K562 (cell line): Measurements from ENCODE around the gene POLR3GL. TPM values are rescaled to one million over a fixed set of nuclear protein-coding genes. Genes with fewer than 3 reads are reported as not detected.

Experiments
- ATAC-seq: fragments of 200-7000 bp; cut with Tn5 transposase; 3 replicates; pipeline ENCODE4 v1.9.1; 2020; ENCODE audit warnings: moderate library complexity
- BruUV-seq: library from RNA; stranded (reverse); fragments of 400-500 nt; replicated peaks from 2 replicates; lab custom pipeline; 2021; lab: Mats Ljungman, UMichigan
- CTCF ChIA-PET: fragments of 300-600 bp; formaldehyde crosslinking; extraction: SDS; loops from one replicate; lab custom pipeline; 2021; ENCODE audit warnings: low intra/inter-chr PET ratio; lab: Yijun Ruan, JAX
- POLR2A ChIA-PET: fragments of 300-600, 350-650 bp; sonication (Branson Sonifier 250); formaldehyde crosslinking; extraction: SDS; loops from one replicate; lab custom pipeline; 2021; ENCODE audit warnings: antibody characterized with exemption, inconsistent platforms; lab: Yijun Ruan, JAX
- DNase-seq, 4 experiments: peaks; one replicate each; pipeline versions ENCODE4 v3.0.0 to v3.0.0-alpha.2; 2011 to 2018; ENCODE audit warnings: low spot score in 3 of 4, mixed read lengths in 3 of 4; ENCODE audit errors: extremely low read depth in 1 of 4
- FAIRE-seq: peaks from 2 replicates; lab custom pipeline; 2011; peaks lifted over from hg19 to GRCh38; lab: Jason Lieb, UNC
- H2AFZ ChIP-seq: 2 replicates; pipeline ENCODE4 v1.6.0; 2011; ENCODE audit warnings: low read depth, low read length, control low read depth, inconsistent platforms
- H3K27ac ChIP-seq: fragments of 200-600 bp; 3 replicates; pipeline ENCODE4 v1.8.0; 2011; ENCODE audit warnings: low read depth, mild to moderate bottlenecking, control low read depth, inconsistent platforms, low read length, moderate library complexity, mixed read lengths; ENCODE audit errors: extremely low read depth
- H3K27me3 ChIP-seq, 2 experiments: fragments of 300-600 bp in 1 of 2; 2 replicates in 1 of 2; 3 replicates in 1 of 2; pipeline versions ENCODE4 v1.6.0 to v1.8.0; 2011; ENCODE audit warnings: inconsistent platforms in 2 of 2, low read length in 2 of 2, mild to moderate bottlenecking in 1 of 2, mixed read lengths in 1 of 2, moderate library complexity in 1 of 2; ENCODE audit not compliant: control insufficient read depth in 2 of 2, insufficient read depth in 2 of 2
- H3K36me3 ChIP-seq: fragments of 300-600 bp; 3 replicates; pipeline ENCODE4 v1.8.0; 2011; ENCODE audit warnings: mild to moderate bottlenecking, low read length, inconsistent platforms; ENCODE audit not compliant: control insufficient read depth, insufficient read depth
- H3K4me1 ChIP-seq, 2 experiments: fragments of 200-600 bp in 1 of 2; replicated peaks in 1 of 2; 2 replicates in 1 of 2; 3 replicates in 1 of 2; pipeline versions ENCODE4 v1.5.1 to v1.8.0; 2011; ENCODE audit warnings: inconsistent platforms in 2 of 2, low read length in 2 of 2, mild to moderate bottlenecking in 1 of 2, mixed read lengths in 1 of 2, moderate library complexity in 1 of 2; ENCODE audit not compliant: control insufficient read depth in 2 of 2, insufficient read depth in 2 of 2
- H3K4me2 ChIP-seq: 2 replicates; pipeline ENCODE4 v1.6.1; 2011; ENCODE audit warnings: low read length, control low read depth, inconsistent platforms, mixed read lengths; ENCODE audit not compliant: insufficient read depth
- H3K4me3 ChIP-seq: fragments of 200-600 bp; sonication (generic), shearing (Covaris generic); 2 replicates; pipeline ENCODE4 v1.5.1; 2016; ENCODE audit warnings: control low read depth, inconsistent platforms
- H3K79me2 ChIP-seq: fragments of 200-600 bp; 3 replicates; pipeline ENCODE4 v1.8.0; 2011; ENCODE audit warnings: low read length, inconsistent platforms; ENCODE audit not compliant: control insufficient read depth, insufficient read depth
- H3K9ac ChIP-seq, 2 experiments: 2 replicates each; pipeline versions ENCODE4 v1.6.0 to v1.6.1; 2011; ENCODE audit warnings: low read depth in 2 of 2, low read length in 2 of 2, control low read depth in 1 of 2, inconsistent platforms in 1 of 2, mild to moderate bottlenecking in 1 of 2, mixed read lengths in 1 of 2; ENCODE audit not compliant: insufficient read depth in 1 of 2
- H3K9me1 ChIP-seq: one replicate; pipeline ENCODE4 v1.6.0; 2011; ENCODE audit warnings: inconsistent platforms, mild to moderate bottlenecking, low read length, moderate library complexity; ENCODE audit not compliant: control insufficient read depth, insufficient read depth
- H3K9me3 ChIP-seq: replicated peaks from 2 replicates; pipeline ENCODE4 v1.5.1; 2011; ENCODE audit warnings: low read depth, low read length, inconsistent platforms; ENCODE audit not compliant: control insufficient read depth, insufficient read depth
- H4K20me1 ChIP-seq: replicated peaks from 2 replicates; pipeline ENCODE4 v1.6.1; 2011; ENCODE audit warnings: low read length, inconsistent platforms, mixed read lengths; ENCODE audit not compliant: control insufficient read depth, insufficient read depth
- FIP1L1 ChIP-seq: fragments of 200-400 bp; formaldehyde crosslinking; IDR thresholded peaks from 2 replicates; pipeline ENCODE4 v1.6.1; 2018; ENCODE audit warnings: mild to moderate bottlenecking, low read depth, low read length; ENCODE audit not compliant: poor library complexity, severe bottlenecking
- FOSL1 ChIP-seq: fragments of 200-800 bp; sonication (Bioruptor generic); conservative IDR thresholded peaks from 2 replicates; pipeline ENCODE4 v1.6.1; 2016; ENCODE audit warnings: missing genetic modification characterization, missing compliant biosample characterization
- HMG20A ChIP-seq: fragments of 450-650 bp; formaldehyde crosslinking; conservative IDR thresholded peaks from 2 replicates; pipeline ENCODE4 v1.4.0; 2020; ENCODE audit warnings: mild to moderate bottlenecking, mixed read lengths
- SMARCB1 ChIP-seq: IDR thresholded peaks from 2 replicates; pipeline ENCODE4 v1.6.1; 2011; ENCODE audit warnings: improper control_type of control experiment, low read depth; ENCODE audit not compliant: insufficient read length
- WGBS: fragments of 100-300 bp; shearing (Covaris generic); methylation state at CpG from one replicate; pipeline ENCODE4 v1.1.6; 2016; ENCODE audit warnings: low coverage, mixed read lengths; ENCODE audit not compliant: insufficient coverage; ENCODE audit errors: missing lambda C conversion rate; 5-methylcytosine and 5-hydroxymethylcytosine counted together
- in situ Hi-C: fragments of 300-500 bp; cut with MboI; formaldehyde crosslinking; loops from 4 replicates; pipeline ENCODE4 v1.15.0; 2018; ENCODE audit warnings: inconsistent platforms, mixed read lengths
- intact Hi-C: fragments of 100-400 bp; cut with micrococcal nuclease; formaldehyde crosslinking; loops from 2 replicates; pipeline ENCODE4 v1.14.2; 2022
- polyA plus RNA-seq, 8 experiments: library from polyadenylated mRNA; depleted of rRNA in 4 of 8; stranded (reverse) in 5 of 8; unstranded in 3 of 8; fragments of >200 nt; fragmentation: Nextera tagmentation in 2 of 8; fragmentation: Illumina TruSeq in 1 of 8; extraction: Ambion mirVana in 2 of 8; extraction: Trizol in 1 of 8; gene quantifications; 2 replicates each; pipeline versions ENCODE4 v1.2.1 to v1.2.3, GENCODE V29; 2011 to 2014; ENCODE audit warnings: inconsistent platforms in 1 of 8, missing spikeins in 1 of 8
- total RNA-seq, 7 experiments: library from RNA; depleted of rRNA in 6 of 7; stranded (reverse); fragments of >200 nt in 6 of 7; fragmentation: Illumina TruSeq in 2 of 7; extraction: Trizol in 2 of 7; gene quantifications; 2 replicates each; pipeline versions ENCODE4 v1.2.1 to v1.2.3, GENCODE V29; 2011 to 2021; ENCODE audit warnings: low replicate concordance in 1 of 7
- TF ChIP-seq, protein P1 (sequence below), 3 experiments: IDR thresholded peaks in 2 of 3; conservative IDR thresholded peaks in 1 of 3; 2 replicates each; pipeline ENCODE4 v1.5.1; 2011 to 2012; ENCODE audit warnings: low read length in 3 of 3, mild to moderate bottlenecking in 3 of 3, control low read depth in 2 of 3, improper control_type of control experiment in 1 of 3, inconsistent platforms in 1 of 3, low read depth in 1 of 3, mixed read lengths in 1 of 3, moderate library complexity in 1 of 3; ENCODE audit not compliant: insufficient read depth in 2 of 3
- TF ChIP-seq, protein P2 (sequence below): fragments of 450-650 bp; IDR thresholded peaks from 2 replicates; pipeline ENCODE4 v1.6.1; 2017; ENCODE audit warnings: antibody characterized with exemption, mild to moderate bottlenecking
- TF ChIP-seq, protein P3 (sequence below), 2 experiments: fragments of 450-650 bp; conservative IDR thresholded peaks; 2 replicates each; pipeline ENCODE4 v1.6.1; 2017; ENCODE audit warnings: mild to moderate bottlenecking in 2 of 2, moderate library complexity in 2 of 2

The POLR3GL gene
- total and polyA plus RNA-seq, 9 of the 15 experiments (the other 6 are each of a cell fraction or from before 2014, with no cell fraction given) = 14.6 to 48.4 (median 38.2) TPM

DNA sequence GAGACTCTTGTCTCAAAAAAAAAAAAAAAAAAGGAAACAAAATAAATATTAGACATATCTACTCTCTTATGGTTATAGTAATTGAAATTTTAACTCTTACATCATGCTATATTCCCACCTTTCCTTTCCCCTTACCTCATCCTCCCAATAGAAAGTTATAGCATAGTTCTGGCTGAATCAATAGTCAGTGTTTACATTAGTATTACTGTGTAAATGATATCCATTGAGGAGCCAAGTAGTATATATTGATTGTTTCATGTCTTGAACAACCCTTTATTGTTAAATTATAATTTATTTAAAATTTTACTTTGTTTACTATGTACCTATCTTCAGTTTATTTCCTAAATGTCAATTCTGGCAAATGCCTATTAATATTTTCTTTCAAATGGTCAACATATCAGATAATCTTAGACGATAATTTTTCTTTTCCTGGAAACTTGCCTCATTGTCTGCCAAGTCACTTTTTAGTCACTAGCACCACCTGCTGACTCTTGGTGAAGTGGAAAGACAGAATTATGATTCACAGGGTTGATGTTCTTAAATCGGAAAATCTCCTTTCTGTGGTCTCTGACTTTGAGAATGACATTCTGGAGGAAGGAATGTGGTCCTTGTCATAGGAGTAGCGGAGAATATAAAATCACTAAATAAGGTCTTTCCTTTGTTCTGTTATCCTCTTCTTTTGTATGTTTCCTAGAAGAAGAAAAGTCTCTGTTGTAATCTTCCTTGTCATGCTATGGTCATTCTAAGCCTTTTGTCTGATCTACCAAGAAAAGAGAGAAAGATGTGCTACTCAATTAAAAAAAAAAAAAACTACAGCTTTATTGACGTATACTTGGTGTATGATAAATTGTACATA is 48.4 kb downstream of the POLR3GL start:
- ATAC-seq = peak; percentile 84
- Histone ChIP-seq H3K79me2 (no peaks in the 10 kb centered on the region), H3K27me3 (no peaks in the 10 kb centered on the region), H3K4me2 (no peak overlapping the region), H3K27ac (no peak overlapping the region), H3K4me3 (no peak overlapping the region), H3K4me1 (peaks cover 2 to 6% of the 10 kb centered on the region in 2 experiments), H3K9me3 (no peaks in the 10 kb centered on the region), H3K9ac (no peak overlapping the region), H2AFZ (peak overlapping the region; percentile 71), H4K20me1 (no peaks in the 10 kb centered on the region), H3K36me3 (no peaks in the 10 kb centered on the region), H3K9me1 (no peaks in the 10 kb centered on the region)
- FAIRE-seq = peak; percentile 86
- ChIA-PET POLR2A (interaction anchor here (0.7 to 2.2 kb wide), 4 partner anchors 17 to 97 kb away, joined by 3 to 9 read pairs (median 4); partner anchors contain the start of gene TXNIP), CTCF (interaction anchor here (0.5 to 3.7 kb wide), 7 partner anchors 35 to 262 kb away, joined by 3 to 32 read pairs (median 3); partner anchors contain the start of gene NUDT17)
- DNase-seq = peak; percentile 51 to 83 (median 56)
- WGBS = 2% methylated on average over 4 of the region's 4 CpGs
- BruUV-seq = no TSS peak
- intact Hi-C loops (loop anchor here (1.0 to 10.0 kb wide), 3 partner anchors 122 to 288 kb away; partner anchors contain the start of gene NUDT17), in situ Hi-C loops (loop anchor here (5.0 kb wide), 1 partner anchor 166 kb away; the partner anchor contains the start of gene NUDT17)
- TF ChIP-seq, protein P1, sequence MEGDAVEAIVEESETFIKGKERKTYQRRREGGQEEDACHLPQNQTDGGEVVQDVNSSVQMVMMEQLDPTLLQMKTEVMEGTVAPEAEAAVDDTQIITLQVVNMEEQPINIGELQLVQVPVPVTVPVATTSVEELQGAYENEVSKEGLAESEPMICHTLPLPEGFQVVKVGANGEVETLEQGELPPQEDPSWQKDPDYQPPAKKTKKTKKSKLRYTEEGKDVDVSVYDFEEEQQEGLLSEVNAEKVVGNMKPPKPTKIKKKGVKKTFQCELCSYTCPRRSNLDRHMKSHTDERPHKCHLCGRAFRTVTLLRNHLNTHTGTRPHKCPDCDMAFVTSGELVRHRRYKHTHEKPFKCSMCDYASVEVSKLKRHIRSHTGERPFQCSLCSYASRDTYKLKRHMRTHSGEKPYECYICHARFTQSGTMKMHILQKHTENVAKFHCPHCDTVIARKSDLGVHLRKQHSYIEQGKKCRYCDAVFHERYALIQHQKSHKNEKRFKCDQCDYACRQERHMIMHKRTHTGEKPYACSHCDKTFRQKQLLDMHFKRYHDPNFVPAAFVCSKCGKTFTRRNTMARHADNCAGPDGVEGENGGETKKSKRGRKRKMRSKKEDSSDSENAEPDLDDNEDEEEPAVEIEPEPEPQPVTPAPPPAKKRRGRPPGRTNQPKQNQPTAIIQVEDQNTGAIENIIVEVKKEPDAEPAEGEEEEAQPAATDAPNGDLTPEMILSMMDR (IDR thresholded peaks at IDR 0.05 in 2 of 3, conservative IDR thresholded peaks at IDR 0.05 in 1 of 3; ENCODE audit: insufficient read depth in 2 of 3, low read depth in 1 of 3, low read length in 3 of 3) = peak; percentile 78 to 97 (median 82)
- TF ChIP-seq HMG20A (no peak), FIP1L1 (no peak), FOSL1 (tag) (peak; percentile 76), SMARCB1 (no peak)
- TF ChIP-seq, protein P2, sequence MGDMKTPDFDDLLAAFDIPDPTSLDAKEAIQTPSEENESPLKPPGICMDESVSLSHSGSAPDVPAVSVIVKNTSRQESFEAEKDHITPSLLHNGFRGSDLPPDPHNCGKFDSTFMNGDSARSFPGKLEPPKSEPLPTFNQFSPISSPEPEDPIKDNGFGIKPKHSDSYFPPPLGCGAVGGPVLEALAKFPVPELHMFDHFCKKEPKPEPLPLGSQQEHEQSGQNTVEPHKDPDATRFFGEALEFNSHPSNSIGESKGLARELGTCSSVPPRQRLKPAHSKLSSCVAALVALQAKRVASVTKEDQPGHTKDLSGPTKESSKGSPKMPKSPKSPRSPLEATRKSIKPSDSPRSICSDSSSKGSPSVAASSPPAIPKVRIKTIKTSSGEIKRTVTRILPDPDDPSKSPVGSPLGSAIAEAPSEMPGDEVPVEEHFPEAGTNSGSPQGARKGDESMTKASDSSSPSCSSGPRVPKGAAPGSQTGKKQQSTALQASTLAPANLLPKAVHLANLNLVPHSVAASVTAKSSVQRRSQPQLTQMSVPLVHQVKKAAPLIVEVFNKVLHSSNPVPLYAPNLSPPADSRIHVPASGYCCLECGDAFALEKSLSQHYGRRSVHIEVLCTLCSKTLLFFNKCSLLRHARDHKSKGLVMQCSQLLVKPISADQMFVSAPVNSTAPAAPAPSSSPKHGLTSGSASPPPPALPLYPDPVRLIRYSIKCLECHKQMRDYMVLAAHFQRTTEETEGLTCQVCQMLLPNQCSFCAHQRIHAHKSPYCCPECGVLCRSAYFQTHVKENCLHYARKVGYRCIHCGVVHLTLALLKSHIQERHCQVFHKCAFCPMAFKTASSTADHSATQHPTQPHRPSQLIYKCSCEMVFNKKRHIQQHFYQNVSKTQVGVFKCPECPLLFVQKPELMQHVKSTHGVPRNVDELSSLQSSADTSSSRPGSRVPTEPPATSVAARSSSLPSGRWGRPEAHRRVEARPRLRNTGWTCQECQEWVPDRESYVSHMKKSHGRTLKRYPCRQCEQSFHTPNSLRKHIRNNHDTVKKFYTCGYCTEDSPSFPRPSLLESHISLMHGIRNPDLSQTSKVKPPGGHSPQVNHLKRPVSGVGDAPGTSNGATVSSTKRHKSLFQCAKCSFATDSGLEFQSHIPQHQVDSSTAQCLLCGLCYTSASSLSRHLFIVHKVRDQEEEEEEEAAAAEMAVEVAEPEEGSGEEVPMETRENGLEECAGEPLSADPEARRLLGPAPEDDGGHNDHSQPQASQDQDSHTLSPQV = peak; percentile 44; the same call in 1 of the 2 replicates
- TF ChIP-seq, protein P3, sequence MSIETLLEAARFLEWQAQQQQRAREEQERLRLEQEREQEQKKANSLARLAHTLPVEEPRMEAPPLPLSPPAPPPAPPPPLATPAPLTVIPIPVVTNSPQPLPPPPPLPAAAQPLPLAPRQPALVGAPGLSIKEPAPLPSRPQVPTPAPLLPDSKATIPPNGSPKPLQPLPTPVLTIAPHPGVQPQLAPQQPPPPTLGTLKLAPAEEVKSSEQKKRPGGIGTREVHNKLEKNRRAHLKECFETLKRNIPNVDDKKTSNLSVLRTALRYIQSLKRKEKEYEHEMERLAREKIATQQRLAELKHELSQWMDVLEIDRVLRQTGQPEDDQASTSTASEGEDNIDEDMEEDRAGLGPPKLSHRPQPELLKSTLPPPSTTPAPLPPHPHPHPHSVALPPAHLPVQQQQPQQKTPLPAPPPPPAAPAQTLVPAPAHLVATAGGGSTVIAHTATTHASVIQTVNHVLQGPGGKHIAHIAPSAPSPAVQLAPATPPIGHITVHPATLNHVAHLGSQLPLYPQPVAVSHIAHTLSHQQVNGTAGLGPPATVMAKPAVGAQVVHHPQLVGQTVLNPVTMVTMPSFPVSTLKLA (conservative IDR thresholded peaks at IDR 0.05) = peak in 1 of 2 experiments; percentile 33; a peak in 2 of 4 replicates
